Upper lobe of left lung (tissue), 4 donors: ENCODE data around the gene SHISAL1.

ENCODE experiments used
- EP300 ChIP-seq, 4 donors: sonication (generic); formaldehyde crosslinking; IDR thresholded peaks; one replicate each; pipeline ENCODE4 v1.5.1; 2017; ENCODE audit warnings: antibody characterized with exemption in 4 of 4, control low read depth in 2 of 4
- POLR2A ChIP-seq, 4 donors: fragments of 450-650 bp; IDR thresholded peaks; one replicate each; pipeline ENCODE4 v1.5.1; 2016 to 2017; ENCODE audit warnings: antibody characterized with exemption in 4 of 4, mild to moderate bottlenecking in 2 of 4
- POLR2AphosphoS5 ChIP-seq, 2 donors: sonication (generic); formaldehyde crosslinking; IDR thresholded peaks; one replicate each; pipeline ENCODE4 v1.5.1; 2017; ENCODE audit warnings: antibody characterized with exemption in 2 of 2
- TF ChIP-seq, protein P1 (sequence below), 6 experiments: fragments of 450-650 bp in 4 of 6; fragments of 200-600 bp in 2 of 6; sonication (generic) in 2 of 6; IDR thresholded peaks; one replicate each; pipeline ENCODE4 v1.5.1; 2016 to 2019; ENCODE audit warnings: antibody characterized with exemption in 6 of 6

DNA sequence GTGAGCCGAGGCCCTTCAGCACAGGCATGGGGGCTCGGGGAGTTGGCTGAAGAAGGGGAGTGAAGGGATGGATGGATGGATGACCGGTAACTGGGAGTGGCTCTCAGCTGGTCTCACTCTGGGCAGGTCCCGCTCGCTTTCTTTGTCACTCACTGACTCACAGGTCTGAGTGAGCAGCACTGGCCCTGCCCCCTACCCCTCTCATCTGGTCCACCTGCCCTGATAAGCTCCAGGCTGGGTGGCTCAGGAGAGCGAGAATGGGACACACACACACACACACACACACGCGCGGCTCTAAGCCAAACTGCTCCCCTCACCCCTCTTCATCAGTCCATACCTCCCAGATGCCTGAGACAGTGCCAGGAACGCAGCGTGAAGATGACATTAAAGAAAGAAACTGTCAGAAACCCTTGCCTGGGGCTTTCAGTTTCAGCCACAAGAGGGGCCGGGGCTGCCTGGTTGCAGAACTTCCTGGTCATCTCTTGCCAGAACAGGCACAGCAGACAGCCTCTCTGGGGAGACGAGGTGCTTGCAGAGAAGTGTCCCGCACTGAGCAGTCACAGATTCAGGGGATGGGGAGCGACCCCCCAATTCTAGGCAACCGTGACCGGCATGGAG, 16.5 kb upstream of the SHISAL1 start:
- no peak for TF ChIP-seq POLR2A (IDR thresholded peaks at IDR 0.05)
- TF ChIP-seq, protein P1, sequence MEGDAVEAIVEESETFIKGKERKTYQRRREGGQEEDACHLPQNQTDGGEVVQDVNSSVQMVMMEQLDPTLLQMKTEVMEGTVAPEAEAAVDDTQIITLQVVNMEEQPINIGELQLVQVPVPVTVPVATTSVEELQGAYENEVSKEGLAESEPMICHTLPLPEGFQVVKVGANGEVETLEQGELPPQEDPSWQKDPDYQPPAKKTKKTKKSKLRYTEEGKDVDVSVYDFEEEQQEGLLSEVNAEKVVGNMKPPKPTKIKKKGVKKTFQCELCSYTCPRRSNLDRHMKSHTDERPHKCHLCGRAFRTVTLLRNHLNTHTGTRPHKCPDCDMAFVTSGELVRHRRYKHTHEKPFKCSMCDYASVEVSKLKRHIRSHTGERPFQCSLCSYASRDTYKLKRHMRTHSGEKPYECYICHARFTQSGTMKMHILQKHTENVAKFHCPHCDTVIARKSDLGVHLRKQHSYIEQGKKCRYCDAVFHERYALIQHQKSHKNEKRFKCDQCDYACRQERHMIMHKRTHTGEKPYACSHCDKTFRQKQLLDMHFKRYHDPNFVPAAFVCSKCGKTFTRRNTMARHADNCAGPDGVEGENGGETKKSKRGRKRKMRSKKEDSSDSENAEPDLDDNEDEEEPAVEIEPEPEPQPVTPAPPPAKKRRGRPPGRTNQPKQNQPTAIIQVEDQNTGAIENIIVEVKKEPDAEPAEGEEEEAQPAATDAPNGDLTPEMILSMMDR (IDR thresholded peaks at IDR 0.05), result no peak
- TF ChIP-seq EP300 (IDR thresholded peaks at IDR 0.05), result no peak
- TF ChIP-seq POLR2AphosphoS5 (IDR thresholded peaks at IDR 0.05), result no peak
